Right lobe of liver (tissue), 6 donors: ENCODE data around the gene FERMT1. TPM values are rescaled to one million over a fixed set of nuclear protein-coding genes. Genes with fewer than 3 reads are reported as not detected.
"Not testable (repeated sequence)": the region's sequence is repeated elsewhere in the genome, so short reads cannot be mapped to it uniquely, and the experiment has no call there.

Experiments
- ATAC-seq, 4 donors: fragments of 200-7000 bp; cut with Tn5 transposase; one replicate each; pipeline ENCODE4 v1.9.1; 2020; ENCODE audit warnings: mild to moderate bottlenecking in 4 of 4, moderate library complexity in 4 of 4
- DNase-seq, 3 donors: peaks; one replicate each; pipeline ENCODE4 v3.0.0-alpha.2; 2020
- H3K27ac ChIP-seq, 3 donors: fragments of 200-600 bp; one replicate each; pipeline ENCODE4 v1.8.0; 2022
- H3K27me3 ChIP-seq, 2 donors: fragments of 200-600 bp; one replicate each; pipeline ENCODE4 v1.8.0; 2022
- H3K36me3 ChIP-seq, 4 donors: fragments of 200-600 bp; sonication (generic) in 1 of 4; one replicate each; pipeline versions ENCODE4 v1.5.1 to v1.8.0; 2017 to 2022; ENCODE audit warnings: control low read depth in 1 of 4
- H3K4me1 ChIP-seq, 4 donors: fragments of 200-600 bp; sonication (generic) in 1 of 4; one replicate each; pipeline versions ENCODE4 v1.5.1 to v1.8.0; 2017 to 2022; ENCODE audit warnings: control low read depth in 1 of 4
- H3K4me3 ChIP-seq, 3 donors: fragments of 200-600 bp; one replicate each; pipeline ENCODE4 v1.8.0; 2022
- H3K9me3 ChIP-seq, 4 donors: fragments of 200-600 bp; sonication (generic) in 1 of 4; one replicate each; pipeline versions ENCODE4 v1.5.1 to v1.8.0; 2017 to 2022; ENCODE audit warnings: control low read depth in 1 of 4
- POLR2A ChIP-seq: fragments of 450-650 bp; IDR thresholded peaks from one replicate; pipeline ENCODE4 v1.6.1; 2017; ENCODE audit warnings: antibody characterized with exemption, mild to moderate bottlenecking
- WGBS: methylation state at CpG from one replicate; pipeline ENCODE4 v1.1.6; 2018; ENCODE audit warnings: low coverage, low lambda C conversion rate; ENCODE audit not compliant: insufficient coverage; ENCODE audit errors: missing lambda C conversion rate; 5-methylcytosine and 5-hydroxymethylcytosine counted together
- intact Hi-C, 2 donors: fragments of 100-400 bp; cut with DNase I; formaldehyde crosslinking; loops; one replicate each; pipeline versions ENCODE4 v1.11.2 to v1.14.1; 2022
- total RNA-seq, 6 experiments: library from RNA; depleted of rRNA in 2 of 6; stranded (reverse); fragments of >200 nt in 2 of 6; fragmentation: NEBNext Ultra II Directional in 3 of 6; extraction: Animal tissue kit (Norgen Biotek cat#: 25700) in 3 of 6; gene quantifications; one replicate each; pipeline versions ENCODE4 v1.1.0 to v1.2.4, GENCODE V29; 2016 to 2023
- TF ChIP-seq, protein P1 (sequence below), 4 donors: fragments of 200-600 bp in 3 of 4; fragments of 450-650 bp in 1 of 4; IDR thresholded peaks; one replicate each; pipeline versions ENCODE4 v1.5.1 to v1.8.0; 2016 to 2022; ENCODE audit warnings: antibody characterized with exemption in 4 of 4, mild to moderate bottlenecking in 2 of 4
- donor health status: DM: no; HTN: yes; CAD: no.
- donor health status: DM: no; HTN: no; CAD: no.
- donor health status: DM: no; HTN: no; CAD: no.
- donor health status: DM: no; HTN: yes; CAD: no.
- donor health status: DM: no; HTN: yes; CAD: no.

FERMT1 gene
- total RNA-seq, 6 experiments from 2014 or later: 0.15 to 2.0 (median 0.55) TPM

DNA sequence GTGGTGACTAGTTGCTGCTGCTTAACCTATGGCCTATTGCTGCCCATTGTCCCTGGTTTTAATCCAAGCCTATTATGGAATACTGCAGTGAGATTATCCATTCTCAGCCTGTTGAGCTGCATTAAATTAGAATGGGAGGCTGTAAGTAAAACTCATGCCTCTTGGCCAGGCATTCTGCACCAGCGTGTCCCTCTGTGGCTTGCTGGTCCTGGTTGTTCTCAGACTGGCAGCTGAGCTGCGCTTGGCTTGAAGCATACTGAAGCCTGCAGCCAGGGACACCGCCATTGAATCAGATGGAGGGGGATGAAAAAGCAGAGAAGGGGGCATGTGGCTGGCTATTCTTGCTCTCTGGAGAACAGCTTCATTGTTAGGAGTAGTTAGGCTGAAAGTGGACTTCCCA is 84.6 kb downstream of the FERMT1 start:
- peaks cover 5 to 86% (median 46%) of the 10 kb centered on the region in 4 donors for H3K36me3 ChIP-seq

DNA sequence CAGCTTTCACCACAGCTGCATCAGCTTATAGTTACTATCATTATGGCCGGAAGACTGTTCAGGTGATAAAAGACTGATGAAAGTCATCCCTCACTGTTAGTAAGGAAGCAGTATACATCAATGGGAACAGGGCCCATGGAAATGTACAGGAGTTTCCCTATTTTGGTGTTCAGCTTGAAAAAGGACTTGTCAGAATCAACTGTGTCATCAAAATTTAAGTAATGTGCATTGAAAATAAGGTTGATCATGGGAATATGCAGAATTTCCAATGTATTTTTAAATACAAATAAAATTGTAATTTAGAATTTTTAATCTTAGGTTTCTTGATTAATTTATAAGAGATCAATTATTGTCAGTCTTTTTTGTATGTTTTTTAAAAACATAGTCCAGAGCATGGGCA is 85.7 kb downstream of the FERMT1 start:
- intact Hi-C loops: no loop called here
- H3K36me3 ChIP-seq: peaks cover 5 to 96% (median 46%) of the 10 kb centered on the region in 4 donors
- TF ChIP-seq, protein P1, sequence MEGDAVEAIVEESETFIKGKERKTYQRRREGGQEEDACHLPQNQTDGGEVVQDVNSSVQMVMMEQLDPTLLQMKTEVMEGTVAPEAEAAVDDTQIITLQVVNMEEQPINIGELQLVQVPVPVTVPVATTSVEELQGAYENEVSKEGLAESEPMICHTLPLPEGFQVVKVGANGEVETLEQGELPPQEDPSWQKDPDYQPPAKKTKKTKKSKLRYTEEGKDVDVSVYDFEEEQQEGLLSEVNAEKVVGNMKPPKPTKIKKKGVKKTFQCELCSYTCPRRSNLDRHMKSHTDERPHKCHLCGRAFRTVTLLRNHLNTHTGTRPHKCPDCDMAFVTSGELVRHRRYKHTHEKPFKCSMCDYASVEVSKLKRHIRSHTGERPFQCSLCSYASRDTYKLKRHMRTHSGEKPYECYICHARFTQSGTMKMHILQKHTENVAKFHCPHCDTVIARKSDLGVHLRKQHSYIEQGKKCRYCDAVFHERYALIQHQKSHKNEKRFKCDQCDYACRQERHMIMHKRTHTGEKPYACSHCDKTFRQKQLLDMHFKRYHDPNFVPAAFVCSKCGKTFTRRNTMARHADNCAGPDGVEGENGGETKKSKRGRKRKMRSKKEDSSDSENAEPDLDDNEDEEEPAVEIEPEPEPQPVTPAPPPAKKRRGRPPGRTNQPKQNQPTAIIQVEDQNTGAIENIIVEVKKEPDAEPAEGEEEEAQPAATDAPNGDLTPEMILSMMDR (IDR thresholded peaks at IDR 0.05): no peak
- TF ChIP-seq POLR2A: no peak

More for the DNA sequence above, 84.6 kb downstream of the FERMT1 start:
- intact Hi-C loops: no loop called here
- H3K4me3 ChIP-seq: no peak overlapping the region
- no peaks in the 10 kb centered on the region for H3K4me1 ChIP-seq
- no peaks in the 10 kb centered on the region for H3K9me3 ChIP-seq
- TF ChIP-seq, protein P1 (IDR thresholded peaks at IDR 0.05): no peak
- TF ChIP-seq POLR2A: no peak
- no peak for ATAC-seq
- no peaks in the 10 kb centered on the region for H3K27me3 ChIP-seq
- WGBS: 100% methylated on average over 1 of the region's 3 CpGs
- H3K27ac ChIP-seq: no peak overlapping the region
- no peak for DNase-seq

DNA sequence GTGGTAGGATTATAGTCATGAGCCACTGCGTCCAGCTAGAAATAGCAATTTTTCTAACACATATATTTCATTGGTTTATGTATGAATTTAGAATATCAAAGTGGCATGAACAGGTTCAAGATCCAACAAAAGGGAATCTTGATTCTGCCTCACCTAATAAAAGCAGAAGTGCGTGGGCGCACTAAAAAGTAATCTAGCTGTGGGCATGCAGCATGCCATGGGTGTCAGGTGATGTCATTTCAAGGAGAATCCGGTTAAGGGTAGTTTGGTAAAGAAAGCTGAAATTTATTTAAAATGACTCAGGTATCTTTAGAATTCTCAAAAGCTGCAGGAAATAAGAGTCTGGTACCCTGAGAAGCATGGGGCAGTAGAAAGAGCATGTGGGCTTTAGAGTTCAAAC is 86.6 kb downstream of the FERMT1 start:
- WGBS: 96% methylated on average over 4 of the region's 4 CpGs
- Histone ChIP-seq H3K27ac (no peak overlapping the region), H3K27me3 (no peaks in the 10 kb centered on the region), H3K4me1 (no peaks in the 10 kb centered on the region), H3K9me3 (no peaks in the 10 kb centered on the region), H3K36me3 (peaks cover 5 to 91% (median 44%) of the 10 kb centered on the region in 4 donors), H3K4me3 (no peak overlapping the region)
- no peak for DNase-seq
- ATAC-seq: no peak
- intact Hi-C loops: no loop called here
- TF ChIP-seq POLR2A: no peak
- TF ChIP-seq, protein P1 (IDR thresholded peaks at IDR 0.05): no peak

More for the DNA sequence above, 85.7 kb downstream of the FERMT1 start:
- Histone ChIP-seq H3K27ac (no peak overlapping the region), H3K4me1 (no peaks in the 10 kb centered on the region), H3K4me3 (no peak overlapping the region), H3K27me3 (no peaks in the 10 kb centered on the region), H3K9me3 (no peaks in the 10 kb centered on the region)
- DNase-seq: no peak
- 67% methylated on average over 1 of the region's 1 CpG for WGBS
- ATAC-seq: no peak

DNA sequence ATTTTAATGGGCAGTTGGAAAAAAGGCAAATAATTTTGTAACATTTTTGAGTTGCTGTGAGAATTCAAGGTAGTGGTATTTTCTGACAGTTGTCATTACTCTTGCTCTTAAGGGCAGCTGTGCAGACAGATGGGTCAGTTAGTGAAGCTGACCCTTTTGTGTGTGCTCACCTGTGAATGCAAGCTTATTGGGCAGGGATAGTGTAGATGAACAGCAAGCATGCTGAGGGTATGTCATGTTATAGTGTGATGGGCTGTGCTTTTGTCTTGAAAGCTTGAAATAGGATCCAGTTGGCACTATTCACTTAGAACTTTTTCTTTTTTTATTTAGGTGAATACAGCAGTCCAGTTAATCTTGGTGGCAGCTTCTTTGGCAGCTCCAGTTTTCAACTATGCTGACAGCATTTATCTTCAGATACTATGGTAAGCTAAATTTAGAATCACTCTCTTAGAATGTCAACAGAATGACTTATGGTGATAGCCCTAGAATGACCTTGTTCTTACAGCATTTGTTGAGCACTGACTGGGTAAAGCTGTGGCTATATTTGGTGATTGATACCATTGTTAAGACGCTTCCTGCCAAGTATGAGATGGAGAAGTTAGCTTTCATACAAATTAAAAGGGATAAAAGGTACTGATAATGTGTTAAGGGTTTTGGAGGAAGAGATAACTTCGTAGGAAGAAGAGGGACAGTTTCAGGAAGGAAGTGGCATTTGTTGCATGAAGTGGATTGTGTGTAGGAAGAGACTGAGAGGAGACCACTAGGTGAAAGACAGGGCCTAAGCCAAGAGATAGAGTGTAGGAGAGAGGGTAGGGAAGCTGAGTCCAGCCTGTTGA is 88.5 kb downstream of the FERMT1 start:
- WGBS: 56% methylated on average over 2 of the region's 2 CpGs
- peak in 1 of 4 donors; percentile 31 for ATAC-seq
- H3K4me1 ChIP-seq: no peaks in the 10 kb centered on the region
- DNase-seq: no peak
- intact Hi-C loops: no loop called here
- no peak overlapping the region for H3K27ac ChIP-seq
- TF ChIP-seq, protein P1 (IDR thresholded peaks at IDR 0.05): no peak
- TF ChIP-seq POLR2A: no peak
- H3K27me3 ChIP-seq: no peaks in the 10 kb centered on the region
- H3K9me3 ChIP-seq: no peaks in the 10 kb centered on the region
- no peak overlapping the region for H3K4me3 ChIP-seq
- H3K36me3 ChIP-seq: peaks cover 5 to 72% (median 32%) of the 10 kb centered on the region in 4 donors

DNA sequence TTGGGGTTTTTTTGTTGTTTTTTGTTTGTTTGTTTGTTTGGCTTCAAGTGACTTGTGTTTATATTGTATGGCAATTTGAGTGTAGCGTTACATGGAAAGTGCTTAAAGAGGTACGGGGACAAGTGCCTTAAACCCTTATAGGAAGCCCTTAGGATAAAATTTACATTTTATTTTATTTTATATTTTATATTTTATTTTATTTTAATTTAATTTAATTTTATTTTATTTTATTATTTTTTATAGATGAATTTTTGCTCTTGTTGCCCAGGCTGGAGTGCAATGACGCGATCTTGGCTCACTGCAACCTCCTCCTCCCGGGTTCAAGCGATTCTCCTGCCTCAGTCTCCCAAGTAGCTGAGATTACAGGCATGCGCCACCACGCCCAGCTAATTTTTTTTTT is 89.9 kb downstream of the FERMT1 start:
- 96% methylated on average over 8 of the region's 8 CpGs for WGBS
- ATAC-seq, DNase-seq, H3K9me3 ChIP-seq, H3K27ac ChIP-seq, intact Hi-C loops, H3K27me3 ChIP-seq, H3K4me3 ChIP-seq, H3K4me1 ChIP-seq: not testable (repeated sequence)
- H3K36me3 ChIP-seq: peaks cover 5 to 59% (median 25%) of the 10 kb centered on the region in 4 donors
